ENCODE data around the gene FRAS1.
"Not testable (repeated sequence)": the region's sequence is repeated elsewhere in the genome, so short reads cannot be mapped to it uniquely, and the experiment has no call there.

DNA sequence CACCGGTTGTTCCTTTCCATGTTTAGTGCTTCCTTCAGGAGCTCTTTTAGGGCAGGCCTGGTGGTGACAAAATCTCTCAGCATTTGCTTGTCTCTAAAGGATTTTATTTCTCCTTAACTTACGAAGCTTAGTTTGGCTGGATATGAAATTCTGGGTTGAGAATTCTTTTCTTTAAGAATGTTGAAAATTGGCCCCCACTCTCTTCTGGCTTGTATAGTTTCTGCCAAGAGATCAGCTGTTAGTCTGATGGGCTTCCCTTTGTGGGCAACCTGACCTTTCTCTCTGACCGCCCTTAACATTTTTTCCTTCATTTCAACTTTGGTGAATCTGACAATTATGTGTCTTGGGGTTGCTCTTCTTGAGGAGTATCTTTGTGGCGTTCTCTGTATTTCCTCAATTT is 218.3 kb downstream of the FRAS1 start:
- TF ChIP-seq, protein P1, sequence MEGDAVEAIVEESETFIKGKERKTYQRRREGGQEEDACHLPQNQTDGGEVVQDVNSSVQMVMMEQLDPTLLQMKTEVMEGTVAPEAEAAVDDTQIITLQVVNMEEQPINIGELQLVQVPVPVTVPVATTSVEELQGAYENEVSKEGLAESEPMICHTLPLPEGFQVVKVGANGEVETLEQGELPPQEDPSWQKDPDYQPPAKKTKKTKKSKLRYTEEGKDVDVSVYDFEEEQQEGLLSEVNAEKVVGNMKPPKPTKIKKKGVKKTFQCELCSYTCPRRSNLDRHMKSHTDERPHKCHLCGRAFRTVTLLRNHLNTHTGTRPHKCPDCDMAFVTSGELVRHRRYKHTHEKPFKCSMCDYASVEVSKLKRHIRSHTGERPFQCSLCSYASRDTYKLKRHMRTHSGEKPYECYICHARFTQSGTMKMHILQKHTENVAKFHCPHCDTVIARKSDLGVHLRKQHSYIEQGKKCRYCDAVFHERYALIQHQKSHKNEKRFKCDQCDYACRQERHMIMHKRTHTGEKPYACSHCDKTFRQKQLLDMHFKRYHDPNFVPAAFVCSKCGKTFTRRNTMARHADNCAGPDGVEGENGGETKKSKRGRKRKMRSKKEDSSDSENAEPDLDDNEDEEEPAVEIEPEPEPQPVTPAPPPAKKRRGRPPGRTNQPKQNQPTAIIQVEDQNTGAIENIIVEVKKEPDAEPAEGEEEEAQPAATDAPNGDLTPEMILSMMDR (IDR thresholded peaks at IDR 0.05): not testable (repeated sequence)
- TF ChIP-seq POLR2A (IDR thresholded peaks at IDR 0.05): not testable (repeated sequence)

Data from Peyer's patch (tissue), 4 donors.